Astrocyte (in vitro differentiated cells and primary cell): ENCODE results near the gene PCK1. TPM values are rescaled to one million over a fixed set of nuclear protein-coding genes. Genes with fewer than 3 reads are reported as not detected.

Source experiments
- DNase-seq: peaks from one replicate; pipeline ENCODE4 v3.0.0-alpha.2; 2010; ENCODE audit warnings: low read depth
- FAIRE-seq: peaks from 2 replicates; lab custom pipeline; 2011; peaks lifted over from hg19 to GRCh38; lab: Jason Lieb, UNC
- H2AFZ ChIP-seq: 2 replicates; pipeline ENCODE4 v1.6.0; 2012; ENCODE audit warnings: low read depth, low read length, inconsistent platforms
- H3K27ac ChIP-seq: 2 replicates; pipeline ENCODE4 v1.5.1; 2011; ENCODE audit warnings: low read depth, low read length, inconsistent platforms
- H3K27me3 ChIP-seq: 2 replicates; pipeline ENCODE4 v1.6.0; 2011; ENCODE audit warnings: low read length, inconsistent platforms; ENCODE audit not compliant: insufficient read depth
- H3K36me3 ChIP-seq: 2 replicates; pipeline ENCODE4 v1.5.1; 2011; ENCODE audit warnings: low read length, inconsistent platforms; ENCODE audit not compliant: insufficient read depth
- H3K4me1 ChIP-seq: 2 replicates; pipeline ENCODE4 v1.5.1; 2011; ENCODE audit warnings: low read length, inconsistent platforms; ENCODE audit not compliant: insufficient read depth
- H3K4me2 ChIP-seq: 2 replicates; pipeline ENCODE4 v1.6.0; 2012; ENCODE audit warnings: low read length, inconsistent platforms
- H3K4me3 ChIP-seq: 2 replicates; pipeline ENCODE4 v1.5.1; 2011; ENCODE audit warnings: low read depth, mild to moderate bottlenecking, low read length, inconsistent platforms; ENCODE audit not compliant: insufficient read depth
- H3K79me2 ChIP-seq: 2 replicates; pipeline ENCODE4 v1.6.0; 2012; ENCODE audit warnings: mild to moderate bottlenecking, low read length, inconsistent platforms; ENCODE audit not compliant: insufficient read depth
- H3K9ac ChIP-seq: 2 replicates; pipeline ENCODE4 v1.6.0; 2012; ENCODE audit warnings: mild to moderate bottlenecking, low read length, inconsistent platforms
- H3K9me3 ChIP-seq: 2 replicates; pipeline ENCODE4 v1.5.1; 2012; ENCODE audit warnings: low read depth, mild to moderate bottlenecking, low read length, inconsistent platforms; ENCODE audit not compliant: insufficient read depth
- H4K20me1 ChIP-seq: 2 replicates; pipeline ENCODE4 v1.6.0; 2012; ENCODE audit warnings: low read length, inconsistent platforms; ENCODE audit not compliant: insufficient read depth
- H3K27ac Mint-ChIP-seq: one replicate; pipeline ENCODE4 v1.8.0; 2021; ENCODE audit warnings: mild to moderate bottlenecking, mixed read lengths; ENCODE audit not compliant: unreplicated experiment
- H3K27me3 Mint-ChIP-seq: one replicate; pipeline ENCODE4 v1.8.0; 2021; ENCODE audit warnings: low read depth, mixed read lengths; ENCODE audit not compliant: unreplicated experiment
- H3K36me3 Mint-ChIP-seq: one replicate; pipeline ENCODE4 v1.8.0; 2021; ENCODE audit warnings: low read depth, mixed read lengths; ENCODE audit not compliant: unreplicated experiment
- H3K4me1 Mint-ChIP-seq: one replicate; pipeline ENCODE4 v1.8.0; 2021; ENCODE audit warnings: low read depth, mixed read lengths; ENCODE audit not compliant: unreplicated experiment
- H3K4me3 Mint-ChIP-seq: one replicate; pipeline ENCODE4 v1.8.0; 2021; ENCODE audit warnings: mild to moderate bottlenecking, moderate library complexity, mixed read lengths; ENCODE audit not compliant: unreplicated experiment
- H3K9me3 Mint-ChIP-seq: one replicate; pipeline ENCODE4 v1.8.0; 2021; ENCODE audit warnings: mild to moderate bottlenecking, mixed read lengths; ENCODE audit not compliant: unreplicated experiment
- EZH2 ChIP-seq: IDR thresholded peaks from 2 replicates; pipeline ENCODE4 v1.6.1; 2012; ENCODE audit warnings: mild to moderate bottlenecking, low read length, inconsistent platforms; ENCODE audit not compliant: insufficient read depth
- total RNA-seq: library from RNA; stranded (reverse); gene quantifications from 2 replicates; pipeline ENCODE4 v1.2.1, GENCODE V29; 2021
- TF ChIP-seq, protein P1 (sequence below): IDR thresholded peaks from 2 replicates; pipeline ENCODE4 v1.5.1; 2011; ENCODE audit warnings: low read depth, mild to moderate bottlenecking, inconsistent platforms, low read length, moderate library complexity; ENCODE audit not compliant: insufficient read depth

PCK1 gene
- total RNA-seq, 1 donor from 2014 or later, result not detected

DNA sequence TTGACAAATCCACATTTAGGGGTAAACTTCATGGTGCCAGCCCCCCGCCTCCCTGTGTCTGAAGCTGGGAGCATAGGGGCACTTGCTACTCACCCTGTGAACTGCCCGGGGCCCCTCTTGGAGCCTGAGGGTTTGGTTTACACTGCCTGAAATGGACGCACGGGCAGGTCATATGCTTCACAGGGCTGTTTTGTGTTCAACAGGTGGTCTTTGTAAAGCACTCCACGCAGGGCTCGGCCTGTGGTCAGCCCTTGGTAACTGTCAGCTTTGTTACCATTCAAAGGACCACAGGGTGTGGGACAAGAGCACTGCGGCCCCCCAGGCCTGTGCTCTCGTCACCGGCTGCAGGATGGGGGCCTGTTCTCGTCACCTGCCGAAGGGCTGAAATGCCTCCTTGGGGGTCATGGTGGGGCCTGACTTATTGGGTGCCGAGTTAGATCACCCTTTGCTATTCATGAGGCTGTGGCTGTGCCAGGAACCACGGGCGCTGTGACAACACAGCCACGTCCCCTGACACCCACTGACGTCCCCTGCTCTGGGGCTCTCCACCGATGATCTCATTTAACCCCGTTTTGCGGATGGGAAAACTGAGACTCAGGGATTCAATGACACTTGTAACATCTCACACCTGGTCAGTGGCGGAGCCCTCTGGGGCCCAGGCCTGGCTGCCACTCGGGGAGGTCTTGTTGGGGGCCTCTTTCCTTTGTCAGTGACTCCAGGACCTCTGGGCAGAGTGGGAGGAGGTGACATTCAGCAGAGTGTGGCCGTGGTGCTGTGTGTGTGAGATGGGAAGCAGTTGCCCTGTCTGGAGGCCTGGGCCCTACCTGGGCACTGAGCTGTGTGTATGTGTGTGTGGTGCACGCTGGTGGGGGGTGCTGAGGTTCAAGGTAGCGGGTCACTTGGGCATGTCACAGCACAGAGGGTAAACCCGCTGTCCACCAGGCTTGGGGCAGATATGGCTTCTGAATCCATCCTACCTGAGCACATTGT is 34.4 kb downstream of the PCK1 start:
- no peak overlapping the region for H3K4me3 ChIP-seq
- H3K4me3 Mint-ChIP-seq, result no peak overlapping the region
- no peaks in the 10 kb centered on the region for H3K4me1 Mint-ChIP-seq
- H3K9me3 ChIP-seq, result no peaks in the 10 kb centered on the region
- no peaks in the 10 kb centered on the region for H3K36me3 Mint-ChIP-seq
- H4K20me1 ChIP-seq, result no peaks in the 10 kb centered on the region
- H3K4me2 ChIP-seq, result no peak overlapping the region
- H3K27ac ChIP-seq, result no peak overlapping the region
- no peaks in the 10 kb centered on the region for H3K4me1 ChIP-seq
- no peak overlapping the region for H3K9ac ChIP-seq
- H3K79me2 ChIP-seq, result no peaks in the 10 kb centered on the region
- peaks cover 31% of the 10 kb centered on the region for H3K27me3 Mint-ChIP-seq
- DNase-seq, result no peak
- H3K9me3 Mint-ChIP-seq, result no peaks in the 10 kb centered on the region
- H3K27ac Mint-ChIP-seq, result no peak overlapping the region
- H3K27me3 ChIP-seq, result no peaks in the 10 kb centered on the region
- no peak overlapping the region for H2AFZ ChIP-seq
- no peak for TF ChIP-seq EZH2
- TF ChIP-seq, protein P1, sequence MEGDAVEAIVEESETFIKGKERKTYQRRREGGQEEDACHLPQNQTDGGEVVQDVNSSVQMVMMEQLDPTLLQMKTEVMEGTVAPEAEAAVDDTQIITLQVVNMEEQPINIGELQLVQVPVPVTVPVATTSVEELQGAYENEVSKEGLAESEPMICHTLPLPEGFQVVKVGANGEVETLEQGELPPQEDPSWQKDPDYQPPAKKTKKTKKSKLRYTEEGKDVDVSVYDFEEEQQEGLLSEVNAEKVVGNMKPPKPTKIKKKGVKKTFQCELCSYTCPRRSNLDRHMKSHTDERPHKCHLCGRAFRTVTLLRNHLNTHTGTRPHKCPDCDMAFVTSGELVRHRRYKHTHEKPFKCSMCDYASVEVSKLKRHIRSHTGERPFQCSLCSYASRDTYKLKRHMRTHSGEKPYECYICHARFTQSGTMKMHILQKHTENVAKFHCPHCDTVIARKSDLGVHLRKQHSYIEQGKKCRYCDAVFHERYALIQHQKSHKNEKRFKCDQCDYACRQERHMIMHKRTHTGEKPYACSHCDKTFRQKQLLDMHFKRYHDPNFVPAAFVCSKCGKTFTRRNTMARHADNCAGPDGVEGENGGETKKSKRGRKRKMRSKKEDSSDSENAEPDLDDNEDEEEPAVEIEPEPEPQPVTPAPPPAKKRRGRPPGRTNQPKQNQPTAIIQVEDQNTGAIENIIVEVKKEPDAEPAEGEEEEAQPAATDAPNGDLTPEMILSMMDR, result no peak
- no peaks in the 10 kb centered on the region for H3K36me3 ChIP-seq
- FAIRE-seq, result no peak

DNA sequence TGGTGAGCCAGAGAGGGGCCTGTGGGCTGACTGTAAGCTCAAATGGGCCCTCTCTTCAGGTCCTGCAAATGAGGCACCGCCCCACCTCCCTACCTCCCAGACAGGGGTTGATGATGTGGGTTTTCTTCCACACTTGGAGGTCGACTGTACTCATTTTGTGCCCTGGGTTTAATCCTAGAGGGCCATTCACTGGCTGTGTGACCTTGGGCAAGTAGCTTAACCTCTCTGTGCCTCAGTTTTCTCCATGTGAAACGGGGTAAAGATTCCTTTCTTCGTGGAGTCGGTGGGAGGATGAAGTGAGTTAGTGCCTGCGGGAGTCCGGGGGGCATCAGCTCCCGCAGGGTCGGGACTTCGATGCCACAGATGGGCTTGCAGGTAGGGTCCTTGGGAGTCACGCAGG is 35.4 kb downstream of the PCK1 start:
- H2AFZ ChIP-seq, result no peak overlapping the region
- no peak overlapping the region for H3K27ac ChIP-seq
- Mint-ChIP-seq H3K9me3 (no peaks in the 10 kb centered on the region), H3K4me1 (no peaks in the 10 kb centered on the region), H3K36me3 (no peaks in the 10 kb centered on the region), H3K4me3 (no peak overlapping the region), H3K27me3 (peaks cover 24% of the 10 kb centered on the region), H3K27ac (no peak overlapping the region)
- H3K36me3 ChIP-seq, result no peaks in the 10 kb centered on the region
- H3K9me3 ChIP-seq, result no peaks in the 10 kb centered on the region
- H3K4me1 ChIP-seq, result no peaks in the 10 kb centered on the region
- no peaks in the 10 kb centered on the region for H3K27me3 ChIP-seq
- H3K79me2 ChIP-seq, result no peaks in the 10 kb centered on the region
- FAIRE-seq (no peak), DNase-seq (no peak)
- H3K4me3 ChIP-seq, result no peak overlapping the region
- no peak overlapping the region for H3K9ac ChIP-seq
- no peak overlapping the region for H3K4me2 ChIP-seq
- TF ChIP-seq, protein P1, result no peak
- TF ChIP-seq EZH2, result no peak
- H4K20me1 ChIP-seq, result no peaks in the 10 kb centered on the region
